Endodermal cell (in vitro differentiated cells): ENCODE results near the gene HTR3D. TPM values are rescaled to one million over a fixed set of nuclear protein-coding genes. Genes with fewer than 3 reads are reported as not detected.
"Not testable (repeated sequence)": the region's sequence is repeated elsewhere in the genome, so short reads cannot be mapped to it uniquely, and the experiment has no call there.

Experiments used
- DNase-seq: peaks from one replicate; pipeline ENCODE4 v3.0.0-alpha.2; 2017
- H3K27ac ChIP-seq: 2 replicates; pipeline ENCODE4 v1.5.1; 2013; ENCODE audit warnings: mild to moderate bottlenecking, low read depth, low read length, moderate library complexity
- H3K27me3 ChIP-seq: 2 replicates; pipeline ENCODE4 v1.6.1; 2013; ENCODE audit warnings: mild to moderate bottlenecking, low read length, moderate library complexity; ENCODE audit not compliant: insufficient read depth, control insufficient read depth, poor library complexity, severe bottlenecking
- H3K36me3 ChIP-seq: 2 replicates; pipeline ENCODE4 v1.7.0; 2013; ENCODE audit warnings: mild to moderate bottlenecking, low read length, moderate library complexity; ENCODE audit not compliant: control insufficient read depth, insufficient read depth
- H3K4me1 ChIP-seq: one replicate; pipeline ENCODE4 v1.7.0; 2013; ENCODE audit warnings: low read length; ENCODE audit not compliant: control insufficient read depth, insufficient read depth
- H3K4me3 ChIP-seq: 2 replicates; pipeline ENCODE4 v1.5.1; 2013; ENCODE audit warnings: mild to moderate bottlenecking, low read length, moderate library complexity
- H3K9ac ChIP-seq: 2 replicates; pipeline ENCODE4 v1.6.1; 2013; ENCODE audit warnings: mild to moderate bottlenecking, low read length, moderate library complexity; ENCODE audit not compliant: poor library complexity, severe bottlenecking; ENCODE audit errors: extremely low read depth
- H3K9me3 ChIP-seq: 2 replicates; pipeline ENCODE4 v1.6.1; 2013; ENCODE audit warnings: mild to moderate bottlenecking, low read length, moderate library complexity; ENCODE audit not compliant: control insufficient read depth
- H3K27ac Mint-ChIP-seq: 2 replicates; pipeline ENCODE4 v1.8.0; 2020; ENCODE audit warnings: mixed read lengths
- H3K27me3 Mint-ChIP-seq: 2 replicates; pipeline ENCODE4 v1.8.0; 2021; ENCODE audit warnings: mild to moderate bottlenecking, mixed read lengths; ENCODE audit not compliant: insufficient read depth
- H3K36me3 Mint-ChIP-seq: 2 replicates; pipeline ENCODE4 v1.8.0; 2020; ENCODE audit warnings: low read depth, mixed read lengths
- H3K4me1 Mint-ChIP-seq: 2 replicates; pipeline ENCODE4 v1.8.0; 2020; ENCODE audit warnings: mixed read lengths
- H3K4me3 Mint-ChIP-seq: 2 replicates; pipeline ENCODE4 v1.8.0; 2020; ENCODE audit warnings: mild to moderate bottlenecking, moderate library complexity, mixed read lengths
- H3K9me3 Mint-ChIP-seq: 2 replicates; pipeline ENCODE4 v1.8.0; 2020; ENCODE audit warnings: mild to moderate bottlenecking, mixed read lengths
- WGBS, 2 experiments: methylation state at CpG; one replicate each; pipeline versions ENCODE4 v1.1.5 to v1.1.7; 2013; ENCODE audit warnings: missing lambda C conversion rate in 2 of 2, mixed read lengths in 1 of 2; ENCODE audit not compliant: insufficient coverage in 1 of 2, insufficient read length in 1 of 2; 5-methylcytosine and 5-hydroxymethylcytosine counted together
- total RNA-seq, 2 donors: library from RNA; stranded (reverse); fragmentation: NEBNext Ultra II Directional in 1 of 2; extraction: Animal tissue kit (Norgen Biotek cat#: 25700) in 1 of 2; gene quantifications; 2 replicates in 1 of 2; 3 replicates in 1 of 2; pipeline ENCODE4 v1.2.1, GENCODE V29; 2021
- TF ChIP-seq, protein P1 (sequence below): fragments of 200-600 bp; sonication (generic); conservative IDR thresholded peaks from 2 replicates; pipeline ENCODE4 v1.5.0; 2021; ENCODE audit warnings: antibody characterized with exemption, mild to moderate bottlenecking

Gene HTR3D
- total RNA-seq, 2 donors from 2014 or later: not detected

- Mint-ChIP-seq H3K27me3 (no peaks in the 10 kb centered on the region), H3K9me3 (peaks cover 8% of the 10 kb centered on the region), H3K4me1 (peaks cover 5% of the 10 kb centered on the region), H3K27ac (no peak overlapping the region), H3K36me3 (peaks cover 2% of the 10 kb centered on the region), H3K4me3 (no peak overlapping the region)
- WGBS, 2 experiments: no CpG with 5 or more reads among the region's 2 CpGs
- H3K4me1 ChIP-seq: no peaks in the 10 kb centered on the region
- H3K27me3 ChIP-seq: no peaks in the 10 kb centered on the region
- TF ChIP-seq, protein P1, sequence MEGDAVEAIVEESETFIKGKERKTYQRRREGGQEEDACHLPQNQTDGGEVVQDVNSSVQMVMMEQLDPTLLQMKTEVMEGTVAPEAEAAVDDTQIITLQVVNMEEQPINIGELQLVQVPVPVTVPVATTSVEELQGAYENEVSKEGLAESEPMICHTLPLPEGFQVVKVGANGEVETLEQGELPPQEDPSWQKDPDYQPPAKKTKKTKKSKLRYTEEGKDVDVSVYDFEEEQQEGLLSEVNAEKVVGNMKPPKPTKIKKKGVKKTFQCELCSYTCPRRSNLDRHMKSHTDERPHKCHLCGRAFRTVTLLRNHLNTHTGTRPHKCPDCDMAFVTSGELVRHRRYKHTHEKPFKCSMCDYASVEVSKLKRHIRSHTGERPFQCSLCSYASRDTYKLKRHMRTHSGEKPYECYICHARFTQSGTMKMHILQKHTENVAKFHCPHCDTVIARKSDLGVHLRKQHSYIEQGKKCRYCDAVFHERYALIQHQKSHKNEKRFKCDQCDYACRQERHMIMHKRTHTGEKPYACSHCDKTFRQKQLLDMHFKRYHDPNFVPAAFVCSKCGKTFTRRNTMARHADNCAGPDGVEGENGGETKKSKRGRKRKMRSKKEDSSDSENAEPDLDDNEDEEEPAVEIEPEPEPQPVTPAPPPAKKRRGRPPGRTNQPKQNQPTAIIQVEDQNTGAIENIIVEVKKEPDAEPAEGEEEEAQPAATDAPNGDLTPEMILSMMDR: no peak
- peaks cover 16% of the 10 kb centered on the region for H3K9me3 ChIP-seq
- no peak overlapping the region for H3K4me3 ChIP-seq
- no peak overlapping the region for H3K27ac ChIP-seq
- no peak overlapping the region for H3K9ac ChIP-seq
- no peaks in the 10 kb centered on the region for H3K36me3 ChIP-seq
- no peak for DNase-seq
Observed at GRCh38 chr3:184066211-184066610, 34.7 kb downstream of the HTR3D start.

DNA sequence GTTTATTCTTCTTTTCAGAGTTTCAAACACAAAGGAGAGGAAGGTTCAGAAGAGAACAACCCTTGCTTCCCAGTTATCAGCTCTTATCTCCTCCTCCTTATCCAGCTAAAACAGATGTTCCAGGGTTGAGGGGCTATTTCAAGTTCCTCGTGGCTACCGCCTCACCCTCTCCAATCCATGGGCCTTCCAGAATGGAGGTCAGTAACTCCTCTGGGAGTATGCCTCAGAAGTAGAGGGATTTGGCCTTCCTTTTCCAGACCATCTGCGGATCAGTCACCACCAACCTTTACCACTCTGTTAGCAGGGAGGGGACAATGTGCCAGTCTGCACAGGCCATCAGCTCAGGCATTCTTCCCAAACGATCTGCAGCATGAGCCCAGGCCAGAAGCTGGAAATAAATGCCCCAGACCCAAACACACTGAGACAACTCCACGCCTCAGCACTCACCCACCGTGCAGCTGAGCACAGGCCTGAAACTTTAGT is 36.1 kb downstream of the HTR3D start:
- Mint-ChIP-seq H3K4me3 (no peak overlapping the region), H3K9me3 (peaks cover 9% of the 10 kb centered on the region), H3K4me1 (peaks cover 5% of the 10 kb centered on the region), H3K27ac (no peak overlapping the region), H3K36me3 (peaks cover 2% of the 10 kb centered on the region), H3K27me3 (no peaks in the 10 kb centered on the region)
- Histone ChIP-seq H3K9me3 (peaks cover 17% of the 10 kb centered on the region), H3K36me3 (no peaks in the 10 kb centered on the region), H3K4me3 (no peak overlapping the region), H3K27me3 (no peaks in the 10 kb centered on the region), H3K27ac (no peak overlapping the region), H3K9ac (no peak overlapping the region), H3K4me1 (no peaks in the 10 kb centered on the region)
- DNase-seq: no peak
- TF ChIP-seq, protein P1: no peak
- 90 to 97% methylated on average over 5 to 6 of the region's 6 CpGs for WGBS, 2 experiments

DNA sequence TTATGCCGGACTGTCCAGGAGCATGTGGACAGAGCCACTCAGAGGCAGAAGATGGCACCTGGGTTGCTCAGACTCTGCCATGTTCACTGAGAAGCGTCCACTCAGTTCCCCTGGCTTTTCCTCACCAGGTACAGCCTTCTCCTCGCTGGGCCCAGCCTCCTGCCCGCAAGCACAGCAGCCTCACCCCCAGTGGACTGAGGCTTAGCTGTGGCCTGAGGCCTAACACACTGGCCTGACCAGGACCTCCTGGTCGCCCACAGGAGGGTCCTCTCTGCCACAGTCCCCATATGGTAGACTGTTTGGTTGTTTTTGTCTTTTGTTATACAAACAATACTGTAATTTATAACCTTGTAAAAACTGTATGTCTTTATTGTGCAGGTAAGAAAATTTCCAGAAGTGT is 36.8 kb downstream of the HTR3D start:
- Mint-ChIP-seq H3K36me3 (peaks cover 2% of the 10 kb centered on the region), H3K4me1 (peaks cover 5% of the 10 kb centered on the region), H3K4me3 (no peak overlapping the region), H3K27me3 (no peaks in the 10 kb centered on the region), H3K27ac (no peak overlapping the region), H3K9me3 (peaks cover 9% of the 10 kb centered on the region)
- Histone ChIP-seq H3K4me1 (no peaks in the 10 kb centered on the region), H3K27me3 (no peaks in the 10 kb centered on the region), H3K36me3 (no peaks in the 10 kb centered on the region), H3K9me3 (peaks cover 17% of the 10 kb centered on the region), H3K4me3 (no peak overlapping the region), H3K27ac (no peak overlapping the region), H3K9ac (no peak overlapping the region)
- 93 to 94% methylated on average over 3 to 5 of the region's 5 CpGs for WGBS, 2 experiments
- DNase-seq: no peak
- TF ChIP-seq, protein P1: no peak

GRCh38 chr3:184071142-184071541 is 39.6 kb downstream of the HTR3D start:
- H3K4me3 ChIP-seq, H3K4me3 Mint-ChIP-seq, H3K4me1 ChIP-seq, H3K4me1 Mint-ChIP-seq, H3K36me3 Mint-ChIP-seq, H3K27me3 ChIP-seq, DNase-seq, H3K27ac ChIP-seq, H3K9ac ChIP-seq, H3K27ac Mint-ChIP-seq, H3K36me3 ChIP-seq, H3K9me3 Mint-ChIP-seq, H3K27me3 Mint-ChIP-seq: not testable (repeated sequence)
- H3K9me3 ChIP-seq: peaks cover 17% of the 10 kb centered on the region
- WGBS, 2 experiments: 91 to 100% methylated on average over 3 to 7 of the region's 7 CpGs
